ENCODE data around the gene C3orf52.

C3orf52 gene

DNA sequence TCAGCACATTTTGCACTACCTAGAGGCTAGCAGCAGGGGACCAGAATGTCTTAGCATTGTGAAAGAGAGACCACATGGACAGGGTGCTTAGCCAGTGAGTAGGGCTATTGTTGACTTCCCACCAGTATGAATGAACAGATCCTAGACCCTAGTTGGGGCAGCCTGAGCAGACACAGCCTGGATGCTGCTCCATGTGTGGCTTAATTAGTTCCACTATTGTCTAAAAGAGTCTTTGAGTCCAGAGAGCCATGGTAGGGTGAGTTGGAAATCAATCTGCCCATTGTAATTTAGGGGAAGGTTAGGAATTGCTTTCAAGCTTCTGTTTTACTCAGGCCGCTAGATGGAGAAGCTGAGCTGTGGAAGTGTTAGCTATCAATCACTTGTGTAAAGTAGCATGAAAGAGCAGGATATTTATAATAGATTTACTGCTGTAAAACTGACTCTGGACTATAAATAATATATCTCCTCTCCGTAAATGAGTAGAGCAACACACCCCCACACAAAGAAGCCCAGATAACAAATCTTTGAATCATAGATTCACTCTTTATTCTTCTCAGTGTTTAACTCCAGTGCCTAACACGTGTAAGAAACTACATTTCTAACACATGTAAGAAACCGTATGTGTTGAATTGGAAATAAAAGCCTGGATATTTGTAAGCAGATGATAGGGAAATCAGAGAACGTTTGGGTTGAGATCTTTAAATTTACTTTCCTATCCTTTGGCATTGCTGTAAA is 50.9 kb downstream of the C3orf52 start:
- DNase-seq (ENCODE audit: low read depth in 2 of 2), result no peak

- DNase-seq (ENCODE audit: low read depth in 2 of 2), result no peak
Observed at GRCh38 chr3:112137781-112138180, 51.6 kb downstream of the C3orf52 start.

- DNase-seq (ENCODE audit: low read depth in 2 of 2), result no peak
Observed at GRCh38 chr3:112138219-112138969, 52.2 kb downstream of the C3orf52 start.

- DNase-seq (ENCODE audit: low read depth in 2 of 2), result no peak
Observed at GRCh38 chr3:112140584-112140983, 54.4 kb downstream of the C3orf52 start.

- DNase-seq (ENCODE audit: low read depth in 2 of 2), result no peak
Observed at GRCh38 chr3:112141293-112141692, 55.1 kb downstream of the C3orf52 start.

GRCh38 chr3:112143251-112143650 is 57.1 kb downstream of the C3orf52 start:
- no peak for DNase-seq (ENCODE audit: low read depth in 2 of 2)

GRCh38 chr3:112143689-112144088 is 57.5 kb downstream of the C3orf52 start:
- DNase-seq (ENCODE audit: low read depth in 2 of 2), result no peak

DNA sequence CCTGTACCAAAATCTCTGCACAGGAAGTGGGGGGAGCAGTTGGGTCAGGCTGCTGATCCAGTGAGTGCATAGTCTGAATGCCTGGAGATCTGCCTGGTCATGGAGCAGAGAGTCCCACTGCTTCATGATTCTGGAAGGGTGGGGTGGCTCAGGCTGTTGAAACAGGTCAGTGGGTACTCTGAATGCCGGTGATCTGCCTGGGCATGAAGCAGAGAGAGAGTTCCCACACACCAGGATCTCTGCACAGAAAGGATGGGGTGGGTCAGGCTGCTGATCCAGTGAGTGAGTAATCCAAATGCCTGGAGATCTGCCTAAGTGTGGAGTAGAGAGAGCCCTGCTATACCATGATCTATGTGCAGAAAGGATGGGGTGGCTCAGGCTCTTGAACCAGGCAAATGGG is 62.9 kb downstream of the C3orf52 start:
- DNase-seq (ENCODE audit: low read depth in 2 of 2), result no peak

- DNase-seq (ENCODE audit: low read depth in 2 of 2), result no peak
Observed at GRCh38 chr3:112167758-112168157, 81.6 kb downstream of the C3orf52 start.

Data from fibroblast of skin of left quadriceps (primary cell).